GM18519 (cell line): ENCODE measurements around the gene SRSF4.
A peak's percentile ranks its signal among the peaks of the same experiment; 100 is the strongest.
"Not testable (repeated sequence)": the region's sequence is repeated elsewhere in the genome, so short reads cannot be mapped to it uniquely, and the experiment has no call there.

ENCODE experiments used
- ATAC-seq: cut with Tn5 transposase; IDR thresholded peaks from one replicate; pipeline ENCODE4 v1.9.1; 2021; ENCODE audit warnings: mild to moderate bottlenecking, moderate library complexity; ENCODE audit not compliant: unreplicated experiment, low FRiP score

SRSF4 gene

GRCh38 chr1:29181413-29182225, at the start of gene SRSF4:
SRSF4 (minus strand) TSS chr1:29181900; CDS start chr1:29181752, 148 bp downstream.
- peak; percentile 75 for ATAC-seq

GRCh38 chr1:29230553-29231378, 49.1 kb upstream of the SRSF4 start, which contains the start of gene MECR:
MECR (minus strand) TSS chr1:29230934; CDS start chr1:29230906, 28 bp downstream.
- peak; percentile 67 for ATAC-seq

GRCh38 chr1:29230204-29230552, 48.5 kb upstream of the SRSF4 start:
- no peak for ATAC-seq

GRCh38 chr1:29227511-29227910, 45.8 kb upstream of the SRSF4 start:
- no peak for ATAC-seq

- ATAC-seq, result no peak
Measured at GRCh38 chr1:29225361-29225760, 43.7 kb upstream of the SRSF4 start.

- ATAC-seq, result no peak
Measured at GRCh38 chr1:29224356-29224837, 42.7 kb upstream of the SRSF4 start.

- no peak for ATAC-seq
Measured at GRCh38 chr1:29223521-29223920, 41.8 kb upstream of the SRSF4 start.

GRCh38 chr1:29222686-29223085, 41.0 kb upstream of the SRSF4 start:
- ATAC-seq, result no peak

GRCh38 chr1:29222260-29222659, 40.6 kb upstream of the SRSF4 start:
- ATAC-seq, result not testable (repeated sequence)

GRCh38 chr1:29221296-29221695, 39.6 kb upstream of the SRSF4 start:
- ATAC-seq, result no peak

GRCh38 chr1:29218223-29218622, 36.5 kb upstream of the SRSF4 start:
- ATAC-seq, result no peak

- ATAC-seq, result no peak
Measured at GRCh38 chr1:29217633-29218032, 35.9 kb upstream of the SRSF4 start.

- no peak for ATAC-seq
Measured at GRCh38 chr1:29213055-29213454, 31.4 kb upstream of the SRSF4 start.

GRCh38 chr1:29211086-29212030, 29.7 kb upstream of the SRSF4 start:
- ATAC-seq, result no peak

- no peak for ATAC-seq
Measured at GRCh38 chr1:29210278-29211085, 28.8 kb upstream of the SRSF4 start.

- no peak for ATAC-seq
Measured at GRCh38 chr1:29209173-29209572, 27.5 kb upstream of the SRSF4 start.

GRCh38 chr1:29208442-29208841, 26.7 kb upstream of the SRSF4 start:
- ATAC-seq, result no peak

GRCh38 chr1:29202584-29203340, 21.1 kb upstream of the SRSF4 start:
- ATAC-seq, result no peak

- no peak for ATAC-seq
Measured at GRCh38 chr1:29202053-29202452, 20.4 kb upstream of the SRSF4 start.
